PC-3 (cell line): ENCODE measurements around the gene SAMD11. TPM values are rescaled to one million over a fixed set of nuclear protein-coding genes. Genes with fewer than 3 reads are reported as not detected.
A peak's percentile ranks its signal among the peaks of the same experiment; 100 is the strongest.

Experiments
- ATAC-seq: fragments of 200-7000 bp; cut with Tn5 transposase; 2 replicates; pipeline ENCODE4 v1.9.1; 2020; ENCODE audit warnings: mild to moderate bottlenecking, moderate library complexity
- BruUV-seq: library from RNA; stranded (reverse); fragments of 400-500 nt; replicated peaks from 2 replicates; lab custom pipeline; 2021; lab: Mats Ljungman, UMichigan
- CTCF ChIA-PET: fragments of 300-600 bp; sonication (Branson Sonifier 250); formaldehyde crosslinking; loops from one replicate; lab custom pipeline; 2022; ENCODE audit warnings: antibody characterized with exemption; lab: Charles Lee
- POLR2A ChIA-PET: fragments of 300-600 bp; sonication (Branson Sonifier 250); formaldehyde crosslinking; loops from one replicate; lab custom pipeline; 2022; ENCODE audit warnings: antibody characterized with exemption; ENCODE audit not compliant: unreplicated experiment; lab: Charles Lee
- DNase-seq: peaks from one replicate; pipeline ENCODE4 v3.0.0-alpha.2; 2015
- H2AFZ ChIP-seq: fragments of 300-600 bp; sonication (generic); 2 replicates; pipeline ENCODE4 v1.6.0; 2016; ENCODE audit warnings: antibody characterized with exemption, low read length
- H3F3A ChIP-seq: fragments of 300-600 bp; sonication (generic); one replicate; pipeline ENCODE4 v1.6.0; 2017; ENCODE audit warnings: antibody characterized with exemption, low read length, control low read depth, mild to moderate bottlenecking; ENCODE audit not compliant: unreplicated experiment
- H3K27ac ChIP-seq: fragments of 300-600 bp; sonication (generic); 2 replicates; pipeline ENCODE4 v1.5.1; 2016; ENCODE audit warnings: mild to moderate bottlenecking, low read length
- H3K27me3 ChIP-seq: fragments of 300-600 bp; sonication (generic); 2 replicates; pipeline ENCODE4 v1.6.1; 2016; ENCODE audit warnings: low read length, mixed read lengths
- H3K36me3 ChIP-seq: fragments of 300-600 bp; sonication (generic); 2 replicates; pipeline ENCODE4 v1.6.1; 2016; ENCODE audit warnings: low read depth, mixed run types, low read length, mixed read lengths
- H3K4me1 ChIP-seq: fragments of 300-600 bp; sonication (generic); 2 replicates; pipeline ENCODE4 v1.5.1; 2016; ENCODE audit warnings: low read length; ENCODE audit not compliant: insufficient read depth
- H3K4me2 ChIP-seq: fragments of 300-600 bp; sonication (generic); 2 replicates; pipeline ENCODE4 v1.6.0; 2016; ENCODE audit warnings: low read length
- H3K4me3 ChIP-seq: fragments of 300-600 bp; sonication (generic); 2 replicates; pipeline ENCODE4 v1.5.1; 2016; ENCODE audit warnings: mild to moderate bottlenecking, low read length, mixed read lengths
- H3K79me2 ChIP-seq: fragments of 300-600 bp; sonication (generic); 2 replicates; pipeline ENCODE4 v1.6.1; 2017; ENCODE audit warnings: low read length, mixed read lengths
- H3K9ac ChIP-seq: fragments of 300-600 bp; sonication (generic); 2 replicates; pipeline ENCODE4 v1.6.0; 2016; ENCODE audit warnings: mild to moderate bottlenecking, low read length
- H3K9me2 ChIP-seq: fragments of 300-600 bp; sonication (generic); replicated peaks from 2 replicates; pipeline ENCODE4 v1.6.1; 2016; ENCODE audit warnings: mixed run types, low read length, mixed read lengths
- H3K9me3 ChIP-seq: fragments of 300-600 bp; sonication (generic); 2 replicates; pipeline ENCODE4 v1.6.1; 2016; ENCODE audit warnings: low read length, mixed read lengths
- H4K20me1 ChIP-seq: fragments of 300-600 bp; sonication (generic); 2 replicates; pipeline ENCODE4 v1.6.1; 2016; ENCODE audit warnings: low read length, mixed read lengths
- CTCF ChIP-seq: fragments of 300-600 bp; sonication (generic); conservative IDR thresholded peaks from 2 replicates; pipeline ENCODE4 v1.5.1; 2017; ENCODE audit warnings: antibody characterized with exemption, low read depth, mild to moderate bottlenecking, low read length
- EZH2 ChIP-seq: fragments of 300-600 bp; sonication (generic); IDR thresholded peaks from one replicate; pipeline ENCODE4 v1.6.1; 2017; ENCODE audit warnings: antibody characterized with exemption, mild to moderate bottlenecking, low read length; ENCODE audit not compliant: unreplicated experiment
- EZH2phosphoT487 ChIP-seq: fragments of 300-600 bp; sonication (generic); IDR thresholded peaks from 2 replicates; pipeline ENCODE4 v1.6.1; 2018; ENCODE audit warnings: mild to moderate bottlenecking, antibody characterized with exemption, low read length, borderline replicate concordance
- intact Hi-C: fragments of 100-400 bp; cut with micrococcal nuclease; formaldehyde crosslinking; loops from 2 replicates; pipeline ENCODE4 v1.9.0; 2023
- total RNA-seq: library from RNA; depleted of rRNA; stranded (reverse); fragments of >200 nt; gene quantifications from 2 replicates; pipeline ENCODE4 v1.2.3, GENCODE V29; 2014

SAMD11 gene
- total RNA-seq, 1 experiment from 2014 or later = 5.8 TPM

GRCh38 chr1:959731-960362 is 36.1 kb downstream of the SAMD11 start:
- BruUV-seq = no TSS peak
- H3K27ac ChIP-seq = no peak overlapping the region

DNA sequence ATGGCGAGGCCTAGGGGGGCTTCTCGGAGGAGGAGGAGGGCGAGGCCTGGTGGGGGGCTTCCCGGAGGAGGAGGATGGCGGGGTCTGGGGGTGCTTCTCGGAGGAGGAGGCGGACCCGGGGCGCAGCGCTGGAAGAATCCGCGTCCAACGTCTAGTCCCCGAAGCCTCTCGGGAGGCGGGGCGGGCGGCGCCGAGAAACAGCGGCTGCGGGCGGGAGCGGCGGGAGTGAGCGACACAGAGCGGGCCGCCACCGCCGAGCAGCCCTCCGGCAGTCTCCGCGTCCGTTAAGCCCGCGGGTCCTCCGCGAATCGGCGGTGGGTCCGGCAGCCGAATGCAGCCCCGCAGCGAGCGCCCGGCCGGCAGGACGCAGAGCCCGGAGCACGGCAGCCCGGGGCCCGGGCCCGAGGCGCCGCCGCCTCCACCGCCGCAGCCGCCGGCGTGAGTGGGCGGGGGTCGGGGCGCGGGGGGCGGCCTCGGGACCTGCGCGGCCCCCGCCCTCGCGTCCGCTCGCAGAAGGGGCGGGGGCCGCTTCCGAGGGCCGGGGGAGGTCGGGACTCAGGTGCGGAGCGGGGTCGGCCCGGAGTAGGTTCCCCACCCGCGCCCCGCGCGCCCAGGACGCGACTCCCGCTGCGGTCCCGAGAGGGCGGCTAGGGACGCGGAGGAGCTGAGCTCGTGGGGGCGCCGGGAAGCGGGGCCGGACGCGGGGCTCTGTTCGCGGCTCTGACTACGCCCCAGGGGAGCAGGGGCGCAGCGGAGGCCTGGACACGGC is 36.8 kb downstream of the SAMD11 start, which contains the start of gene KLHL17:
KLHL17 (plus strand) TSS at position 222 of the 769 bp plus-strand sequence; CDS start at position 332, 110 bp downstream.
- H4K20me1 ChIP-seq = peaks cover 5% of the 10 kb centered on the region; the same call in 1 of the 2 replicates
- ATAC-seq (peak; percentile 74), DNase-seq (peak; percentile 73)
- ChIA-PET CTCF (no interaction called here), POLR2A (no interaction called here)
- H3K36me3 ChIP-seq = peaks cover 12% of the 10 kb centered on the region
- H3K27ac ChIP-seq = no peak within 1 kb of the TSS
- H3K4me2 ChIP-seq = peak within 1 kb of the TSS; percentile 83
- H3K27me3 ChIP-seq = no peaks in the 10 kb centered on the region
- BruUV-seq = no TSS peak
- H3K79me2 ChIP-seq = peaks cover 34% of the 10 kb centered on the region
- no peaks in the 10 kb centered on the region for H3K9me2 ChIP-seq
- TF ChIP-seq CTCF = no peak
- TF ChIP-seq EZH2 = no peak
- no peak for TF ChIP-seq EZH2phosphoT487
- no peaks in the 10 kb centered on the region for H3K9me3 ChIP-seq
- intact Hi-C loops = no loop called here
- peak within 1 kb of the TSS; percentile 72 for H2AFZ ChIP-seq
- peaks cover 15% of the 10 kb centered on the region for H3K4me1 ChIP-seq
- peak within 1 kb of the TSS; percentile 56 for H3K9ac ChIP-seq
- no peaks in the 10 kb centered on the region for H3F3A ChIP-seq
- H3K4me3 ChIP-seq = peak within 1 kb of the TSS; percentile 99

More at GRCh38 chr1:959731-960362, 36.1 kb downstream of the SAMD11 start:
- TF ChIP-seq CTCF = no peak
- no peak for TF ChIP-seq EZH2
- no peak for TF ChIP-seq EZH2phosphoT487
- peak overlapping the region; percentile 70 for H3K4me3 ChIP-seq
- ChIA-PET CTCF (no interaction called here), POLR2A (no interaction called here)
- H4K20me1 ChIP-seq = peaks cover 5% of the 10 kb centered on the region; the same call in 1 of the 2 replicates
- H3K27me3 ChIP-seq = no peaks in the 10 kb centered on the region
- no peaks in the 10 kb centered on the region for H3K9me2 ChIP-seq
- peak overlapping the region; percentile 78 for H3K4me2 ChIP-seq
- H3K9me3 ChIP-seq = no peaks in the 10 kb centered on the region
- DNase-seq = no peak
- intact Hi-C loops = no loop called here
- peak overlapping the region; percentile 56 for H3K9ac ChIP-seq
- peaks cover 38% of the 10 kb centered on the region for H3K79me2 ChIP-seq
- H3K36me3 ChIP-seq = peaks cover 19% of the 10 kb centered on the region
- H3K4me1 ChIP-seq = peaks cover 12% of the 10 kb centered on the region
- no peaks in the 10 kb centered on the region for H3F3A ChIP-seq
- peak overlapping the region; percentile 65 for H2AFZ ChIP-seq
- no peak for ATAC-seq
